ENCODE data around the gene SPTBN1. TPM values are rescaled to one million over a fixed set of nuclear protein-coding genes. Genes with fewer than 3 reads are reported as not detected.

The SPTBN1 gene
- total and polyA plus RNA-seq, 2 experiments from 2014 or later: 58.1 to 204 TPM

- Histone ChIP-seq H3K4me2 (no peak overlapping the region), H3K79me2 (replicated peaks; ENCODE audit: insufficient read depth) (peaks cover 11% of the 10 kb centered on the region; the same call in 1 of the 2 replicates), H3K4me3 (no peak overlapping the region), H3F3A (replicated peaks; ENCODE audit: low read depth) (no peaks in the 10 kb centered on the region), H3K36me3 (ENCODE audit: insufficient read depth) (no peaks in the 10 kb centered on the region), H4K20me1 (replicated peaks; ENCODE audit: insufficient read depth) (no peaks in the 10 kb centered on the region; the same call in 1 of the 2 replicates), H3K4me1 (ENCODE audit: insufficient read depth) (peaks cover 13% of the 10 kb centered on the region), H3K27ac (ENCODE audit: low read depth) (no peak overlapping the region), H3K9me2 (ENCODE audit: insufficient read depth) (no peaks in the 10 kb centered on the region; the same call in 1 of the 2 replicates), H3K27me3 (ENCODE audit: insufficient read depth) (no peaks in the 10 kb centered on the region), H2AFZ (no peak overlapping the region)
- ATAC-seq (no peak), DNase-seq (ENCODE audit: low spot score) (no peak)
- H3K4me1 Mint-ChIP-seq: peaks cover 13% of the 10 kb centered on the region
- TF ChIP-seq STAT1 (IDR thresholded peaks at IDR 0.05; ENCODE audit: unreplicated experiment) (no peak), POLR2AphosphoS5 (IDR thresholded peaks at IDR 0.05; ENCODE audit: low read depth) (no peak)
- peaks cover 21% of the 10 kb centered on the region for H3K36me3 Mint-ChIP-seq (ENCODE audit: low read depth)
- no peak overlapping the region for H3K4me3 Mint-ChIP-seq
- H3K27me3 Mint-ChIP-seq (ENCODE audit: insufficient read depth, low read depth, poor library complexity): no peaks in the 10 kb centered on the region
- H3K9me3 Mint-ChIP-seq: no peaks in the 10 kb centered on the region
- H3K27ac Mint-ChIP-seq: no peak overlapping the region
These were observed 69.2 kb downstream of the SPTBN1 start for GRCh38 chr2:54525321-54525720.

DNA sequence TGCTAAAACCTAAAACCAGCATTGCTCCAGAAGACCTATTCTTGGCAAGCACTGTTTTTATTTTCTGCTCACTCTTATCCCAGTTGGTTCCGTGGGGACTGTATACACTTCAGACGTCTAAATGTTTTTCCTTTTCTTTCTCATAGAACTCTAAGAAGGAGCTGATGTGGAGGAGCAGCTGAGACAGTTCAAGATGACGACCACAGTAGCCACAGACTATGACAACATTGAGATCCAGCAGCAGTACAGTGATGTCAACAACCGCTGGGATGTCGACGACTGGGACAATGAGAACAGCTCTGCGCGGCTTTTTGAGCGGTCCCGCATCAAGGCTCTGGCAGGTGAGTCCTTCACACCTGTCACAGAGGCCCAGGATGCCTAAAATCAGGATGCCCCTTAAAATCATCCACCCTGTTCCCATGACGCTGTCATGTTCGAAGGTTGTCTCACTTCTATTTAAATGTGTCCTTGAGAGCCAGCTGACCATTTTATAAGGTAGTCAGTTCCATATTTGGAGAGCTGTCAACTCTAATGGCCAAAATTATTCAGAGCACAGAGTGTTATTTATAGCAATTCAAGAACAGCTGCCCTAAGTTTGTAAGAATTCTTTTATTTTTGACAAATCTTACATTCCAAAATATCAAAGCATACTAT, 70.2 kb downstream of the SPTBN1 start:
- Mint-ChIP-seq H3K36me3 (ENCODE audit: low read depth) (peaks cover 21% of the 10 kb centered on the region), H3K27ac (no peak overlapping the region), H3K27me3 (ENCODE audit: insufficient read depth, low read depth, poor library complexity) (no peaks in the 10 kb centered on the region), H3K9me3 (no peaks in the 10 kb centered on the region), H3K4me1 (peaks cover 11% of the 10 kb centered on the region), H3K4me3 (no peak overlapping the region)
- no peak overlapping the region for H3K4me3 ChIP-seq
- H3K79me2 ChIP-seq (replicated peaks; ENCODE audit: insufficient read depth): peaks cover 11% of the 10 kb centered on the region; the same call in 1 of the 2 replicates
- no peak overlapping the region for H3K4me2 ChIP-seq
- no peak for ATAC-seq
- H4K20me1 ChIP-seq (replicated peaks; ENCODE audit: insufficient read depth): no peaks in the 10 kb centered on the region; the same call in 1 of the 2 replicates
- H3K4me1 ChIP-seq (ENCODE audit: insufficient read depth): peaks cover 13% of the 10 kb centered on the region
- DNase-seq (ENCODE audit: low spot score): no peak
- H3K9me2 ChIP-seq (ENCODE audit: insufficient read depth): no peaks in the 10 kb centered on the region; the same call in 1 of the 2 replicates
- H3F3A ChIP-seq (replicated peaks; ENCODE audit: low read depth): no peaks in the 10 kb centered on the region
- no peak overlapping the region for H3K27ac ChIP-seq (ENCODE audit: low read depth)
- no peak overlapping the region for H2AFZ ChIP-seq
- no peaks in the 10 kb centered on the region for H3K27me3 ChIP-seq (ENCODE audit: insufficient read depth)
- no peaks in the 10 kb centered on the region for H3K36me3 ChIP-seq (ENCODE audit: insufficient read depth)
- TF ChIP-seq CREB1 (CRISPR knock-in tag; IDR thresholded peaks at IDR 0.05; ENCODE audit: low read depth) (no peak), JUNB (IDR thresholded peaks at IDR 0.05; ENCODE audit: unreplicated experiment) (no peak), STAT1 (IDR thresholded peaks at IDR 0.05; ENCODE audit: unreplicated experiment) (no peak), REST (IDR thresholded peaks at IDR 0.05; ENCODE audit: unreplicated experiment) (no peak), EZH2 (IDR thresholded peaks at IDR 0.05; ENCODE audit: low read depth, unreplicated experiment) (no peak), NANOG (IDR thresholded peaks at IDR 0.05; ENCODE audit: borderline replicate concordance) (no peak), EZH2phosphoT487 (IDR thresholded peaks at IDR 0.05; ENCODE audit: unreplicated experiment) (no peak), POLR2AphosphoS5 (IDR thresholded peaks at IDR 0.05; ENCODE audit: low read depth) (no peak)
- TF ChIP-seq, protein P1, sequence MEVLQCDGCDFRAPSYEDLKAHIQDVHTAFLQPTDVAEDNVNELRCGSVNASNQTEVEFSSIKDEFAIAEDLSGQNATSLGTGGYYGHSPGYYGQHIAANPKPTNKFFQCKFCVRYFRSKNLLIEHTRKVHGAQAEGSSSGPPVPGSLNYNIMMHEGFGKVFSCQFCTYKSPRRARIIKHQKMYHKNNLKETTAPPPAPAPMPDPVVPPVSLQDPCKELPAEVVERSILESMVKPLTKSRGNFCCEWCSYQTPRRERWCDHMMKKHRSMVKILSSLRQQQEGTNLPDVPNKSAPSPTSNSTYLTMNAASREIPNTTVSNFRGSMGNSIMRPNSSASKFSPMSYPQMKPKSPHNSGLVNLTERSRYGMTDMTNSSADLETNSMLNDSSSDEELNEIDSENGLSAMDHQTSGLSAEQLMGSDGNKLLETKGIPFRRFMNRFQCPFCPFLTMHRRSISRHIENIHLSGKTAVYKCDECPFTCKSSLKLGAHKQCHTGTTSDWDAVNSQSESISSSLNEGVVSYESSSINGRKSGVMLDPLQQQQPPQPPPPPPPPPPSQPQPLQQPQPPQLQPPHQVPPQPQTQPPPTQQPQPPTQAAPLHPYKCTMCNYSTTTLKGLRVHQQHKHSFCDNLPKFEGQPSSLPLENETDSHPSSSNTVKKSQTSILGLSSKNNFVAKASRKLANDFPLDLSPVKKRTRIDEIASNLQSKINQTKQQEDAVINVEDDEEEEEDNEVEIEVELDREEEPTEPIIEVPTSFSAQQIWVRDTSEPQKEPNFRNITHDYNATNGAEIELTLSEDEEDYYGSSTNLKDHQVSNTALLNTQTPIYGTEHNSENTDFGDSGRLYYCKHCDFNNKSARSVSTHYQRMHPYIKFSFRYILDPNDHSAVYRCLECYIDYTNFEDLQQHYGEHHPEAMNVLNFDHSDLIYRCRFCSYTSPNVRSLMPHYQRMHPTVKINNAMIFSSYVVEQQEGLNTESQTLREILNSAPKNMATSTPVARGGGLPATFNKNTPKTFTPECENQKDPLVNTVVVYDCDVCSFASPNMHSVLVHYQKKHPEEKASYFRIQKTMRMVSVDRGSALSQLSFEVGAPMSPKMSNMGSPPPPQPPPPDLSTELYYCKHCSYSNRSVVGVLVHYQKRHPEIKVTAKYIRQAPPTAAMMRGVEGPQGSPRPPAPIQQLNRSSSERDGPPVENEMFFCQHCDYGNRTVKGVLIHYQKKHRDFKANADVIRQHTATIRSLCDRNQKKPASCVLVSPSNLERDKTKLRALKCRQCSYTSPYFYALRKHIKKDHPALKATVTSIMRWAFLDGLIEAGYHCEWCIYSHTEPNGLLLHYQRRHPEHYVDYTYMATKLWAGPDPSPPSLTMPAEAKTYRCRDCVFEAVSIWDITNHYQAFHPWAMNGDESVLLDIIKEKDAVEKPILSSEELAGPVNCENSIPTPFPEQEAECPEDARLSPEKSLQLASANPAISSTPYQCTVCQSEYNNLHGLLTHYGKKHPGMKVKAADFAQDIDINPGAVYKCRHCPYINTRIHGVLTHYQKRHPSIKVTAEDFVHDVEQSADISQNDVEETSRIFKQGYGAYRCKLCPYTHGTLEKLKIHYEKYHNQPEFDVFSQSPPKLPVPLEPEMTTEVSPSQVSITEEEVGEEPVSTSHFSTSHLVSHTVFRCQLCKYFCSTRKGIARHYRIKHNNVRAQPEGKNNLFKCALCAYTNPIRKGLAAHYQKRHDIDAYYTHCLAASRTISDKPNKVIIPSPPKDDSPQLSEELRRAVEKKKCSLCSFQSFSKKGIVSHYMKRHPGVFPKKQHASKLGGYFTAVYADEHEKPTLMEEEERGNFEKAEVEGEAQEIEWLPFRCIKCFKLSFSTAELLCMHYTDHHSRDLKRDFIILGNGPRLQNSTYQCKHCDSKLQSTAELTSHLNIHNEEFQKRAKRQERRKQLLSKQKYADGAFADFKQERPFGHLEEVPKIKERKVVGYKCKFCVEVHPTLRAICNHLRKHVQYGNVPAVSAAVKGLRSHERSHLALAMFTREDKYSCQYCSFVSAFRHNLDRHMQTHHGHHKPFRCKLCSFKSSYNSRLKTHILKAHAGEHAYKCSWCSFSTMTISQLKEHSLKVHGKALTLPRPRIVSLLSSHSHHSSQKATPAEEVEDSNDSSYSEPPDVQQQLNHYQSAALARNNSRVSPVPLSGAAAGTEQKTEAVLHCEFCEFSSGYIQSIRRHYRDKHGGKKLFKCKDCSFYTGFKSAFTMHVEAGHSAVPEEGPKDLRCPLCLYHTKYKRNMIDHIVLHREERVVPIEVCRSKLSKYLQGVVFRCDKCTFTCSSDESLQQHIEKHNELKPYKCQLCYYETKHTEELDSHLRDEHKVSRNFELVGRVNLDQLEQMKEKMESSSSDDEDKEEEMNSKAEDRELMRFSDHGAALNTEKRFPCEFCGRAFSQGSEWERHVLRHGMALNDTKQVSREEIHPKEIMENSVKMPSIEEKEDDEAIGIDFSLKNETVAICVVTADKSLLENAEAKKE (CRISPR knock-in tag; IDR thresholded peaks at IDR 0.05): no peak
- TF ChIP-seq, protein P2, sequence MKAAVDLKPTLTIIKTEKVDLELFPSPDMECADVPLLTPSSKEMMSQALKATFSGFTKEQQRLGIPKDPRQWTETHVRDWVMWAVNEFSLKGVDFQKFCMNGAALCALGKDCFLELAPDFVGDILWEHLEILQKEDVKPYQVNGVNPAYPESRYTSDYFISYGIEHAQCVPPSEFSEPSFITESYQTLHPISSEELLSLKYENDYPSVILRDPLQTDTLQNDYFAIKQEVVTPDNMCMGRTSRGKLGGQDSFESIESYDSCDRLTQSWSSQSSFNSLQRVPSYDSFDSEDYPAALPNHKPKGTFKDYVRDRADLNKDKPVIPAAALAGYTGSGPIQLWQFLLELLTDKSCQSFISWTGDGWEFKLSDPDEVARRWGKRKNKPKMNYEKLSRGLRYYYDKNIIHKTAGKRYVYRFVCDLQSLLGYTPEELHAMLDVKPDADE (IDR thresholded peaks at IDR 0.05): no peak

Data from GM23338 (cell line).